SU-DHL-6 (cell line): Measurements from ENCODE around the gene SEMA6D.

Source experiments
- H2AFZ ChIP-seq: fragments of 200-600 bp; sonication (generic); 2 replicates; pipeline ENCODE4 v1.6.1; 2014; ENCODE audit warnings: low read depth, mild to moderate bottlenecking, moderate library complexity, mixed read lengths, antibody characterized with exemption, low read length; ENCODE audit not compliant: severe bottlenecking
- H3F3A ChIP-seq: fragments of 200-600 bp; shearing (Covaris generic); 2 replicates; pipeline ENCODE4 v1.6.0; 2016; ENCODE audit warnings: antibody characterized with exemption, mild to moderate bottlenecking; ENCODE audit not compliant: insufficient read depth
- H3K27ac ChIP-seq: fragments of 200-600 bp; sonication (generic); 2 replicates; pipeline ENCODE4 v1.5.1; 2016; ENCODE audit warnings: low read depth, mild to moderate bottlenecking, low read length, moderate library complexity, mixed read lengths
- H3K27me3 ChIP-seq: fragments of 200-600 bp; sonication (generic), shearing (Covaris generic); 2 replicates; pipeline ENCODE4 v1.6.0; 2014; ENCODE audit warnings: mild to moderate bottlenecking, low read length
- H3K36me3 ChIP-seq: fragments of 200-600 bp; sonication (generic); 2 replicates; pipeline ENCODE4 v1.6.1; 2014; ENCODE audit warnings: mild to moderate bottlenecking, low read length, mixed read lengths
- H3K4me2 ChIP-seq: fragments of 300-600, 200-600 bp; shearing (Covaris generic), sonication (generic); 2 replicates; pipeline ENCODE4 v1.6.0; 2014; ENCODE audit warnings: low read length, low read depth, mild to moderate bottlenecking; ENCODE audit not compliant: poor library complexity, severe bottlenecking
- H3K4me3 ChIP-seq: fragments of 200-600 bp; sonication (generic); 2 replicates; pipeline ENCODE4 v1.5.1; 2014; ENCODE audit warnings: antibody characterized with exemption, low read length, mild to moderate bottlenecking, mixed read lengths; ENCODE audit not compliant: insufficient read depth, poor library complexity, severe bottlenecking
- H3K79me2 ChIP-seq: fragments of 200-600 bp; sonication (generic); 2 replicates; pipeline ENCODE4 v1.6.1; 2014; ENCODE audit warnings: mild to moderate bottlenecking, low read length, moderate library complexity; ENCODE audit not compliant: insufficient read depth
- H3K9ac ChIP-seq: fragments of 200-600 bp; sonication (generic); 2 replicates; pipeline ENCODE4 v1.7.0; 2014; ENCODE audit warnings: mild to moderate bottlenecking, low read length
- H3K9me2 ChIP-seq: fragments of 200-600 bp; sonication (generic); replicated peaks from 2 replicates; pipeline ENCODE4 v1.6.1; 2014; ENCODE audit warnings: low read length; ENCODE audit not compliant: insufficient read depth
- H3K9me3 ChIP-seq: fragments of 200-600 bp; sonication (generic); 2 replicates; pipeline ENCODE4 v1.6.1; 2014; ENCODE audit warnings: low read length, mixed read lengths; ENCODE audit not compliant: insufficient read depth
- H4K20me1 ChIP-seq: fragments of 200-600 bp; sonication (generic); 2 replicates; pipeline ENCODE4 v1.6.1; 2014; ENCODE audit warnings: low read depth, mild to moderate bottlenecking, antibody characterized with exemption, low read length, moderate library complexity, mixed read lengths
- EZH2phosphoT487 ChIP-seq: fragments of 200-600 bp; sonication (generic), shearing (Covaris generic); conservative IDR thresholded peaks from 2 replicates; pipeline ENCODE4 v1.6.1; 2018; ENCODE audit warnings: mild to moderate bottlenecking, antibody characterized with exemption, low read length, moderate library complexity, mixed read lengths
- TF ChIP-seq, protein P1 (sequence below): fragments of 200-600 bp; sonication (generic); IDR thresholded peaks from one replicate; pipeline ENCODE4 v1.5.1; 2017; ENCODE audit warnings: antibody characterized with exemption, mild to moderate bottlenecking, low read length, moderate library complexity; ENCODE audit not compliant: insufficient read depth, poor library complexity, severe bottlenecking

SEMA6D gene

GRCh38 chr15:47727137-47727536 lies 9.8 kb downstream of the SEMA6D start:
- Histone ChIP-seq H3K27ac (no peak overlapping the region), H3K4me3 (no peak overlapping the region), H4K20me1 (no peaks in the 10 kb centered on the region), H3K36me3 (no peaks in the 10 kb centered on the region), H3K79me2 (no peaks in the 10 kb centered on the region), H3K27me3 (no peaks in the 10 kb centered on the region), H3K9me3 (no peaks in the 10 kb centered on the region), H3F3A (no peaks in the 10 kb centered on the region), H3K9me2 (no peaks in the 10 kb centered on the region), H2AFZ (no peak overlapping the region), H3K4me2 (no peak overlapping the region), H3K9ac (no peak overlapping the region)
- no peak for TF ChIP-seq EZH2phosphoT487
- TF ChIP-seq, protein P1, sequence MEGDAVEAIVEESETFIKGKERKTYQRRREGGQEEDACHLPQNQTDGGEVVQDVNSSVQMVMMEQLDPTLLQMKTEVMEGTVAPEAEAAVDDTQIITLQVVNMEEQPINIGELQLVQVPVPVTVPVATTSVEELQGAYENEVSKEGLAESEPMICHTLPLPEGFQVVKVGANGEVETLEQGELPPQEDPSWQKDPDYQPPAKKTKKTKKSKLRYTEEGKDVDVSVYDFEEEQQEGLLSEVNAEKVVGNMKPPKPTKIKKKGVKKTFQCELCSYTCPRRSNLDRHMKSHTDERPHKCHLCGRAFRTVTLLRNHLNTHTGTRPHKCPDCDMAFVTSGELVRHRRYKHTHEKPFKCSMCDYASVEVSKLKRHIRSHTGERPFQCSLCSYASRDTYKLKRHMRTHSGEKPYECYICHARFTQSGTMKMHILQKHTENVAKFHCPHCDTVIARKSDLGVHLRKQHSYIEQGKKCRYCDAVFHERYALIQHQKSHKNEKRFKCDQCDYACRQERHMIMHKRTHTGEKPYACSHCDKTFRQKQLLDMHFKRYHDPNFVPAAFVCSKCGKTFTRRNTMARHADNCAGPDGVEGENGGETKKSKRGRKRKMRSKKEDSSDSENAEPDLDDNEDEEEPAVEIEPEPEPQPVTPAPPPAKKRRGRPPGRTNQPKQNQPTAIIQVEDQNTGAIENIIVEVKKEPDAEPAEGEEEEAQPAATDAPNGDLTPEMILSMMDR, result no peak

- H3K36me3 ChIP-seq, result no peaks in the 10 kb centered on the region
- no peaks in the 10 kb centered on the region for H3K9me3 ChIP-seq
- no peak overlapping the region for H3K27ac ChIP-seq
- H3K4me3 ChIP-seq, result no peak overlapping the region
- no peaks in the 10 kb centered on the region for H3K27me3 ChIP-seq
- H3K79me2 ChIP-seq, result no peaks in the 10 kb centered on the region
- H3F3A ChIP-seq, result no peaks in the 10 kb centered on the region
- no peaks in the 10 kb centered on the region for H3K9me2 ChIP-seq
- H3K9ac ChIP-seq, result no peak overlapping the region
- H4K20me1 ChIP-seq, result no peaks in the 10 kb centered on the region
- TF ChIP-seq, protein P1, result no peak
- no peak for TF ChIP-seq EZH2phosphoT487
- no peak overlapping the region for H3K4me2 ChIP-seq
- H2AFZ ChIP-seq, result no peak overlapping the region
These were observed 10.4 kb downstream of the SEMA6D start for GRCh38 chr15:47727676-47728075.

DNA sequence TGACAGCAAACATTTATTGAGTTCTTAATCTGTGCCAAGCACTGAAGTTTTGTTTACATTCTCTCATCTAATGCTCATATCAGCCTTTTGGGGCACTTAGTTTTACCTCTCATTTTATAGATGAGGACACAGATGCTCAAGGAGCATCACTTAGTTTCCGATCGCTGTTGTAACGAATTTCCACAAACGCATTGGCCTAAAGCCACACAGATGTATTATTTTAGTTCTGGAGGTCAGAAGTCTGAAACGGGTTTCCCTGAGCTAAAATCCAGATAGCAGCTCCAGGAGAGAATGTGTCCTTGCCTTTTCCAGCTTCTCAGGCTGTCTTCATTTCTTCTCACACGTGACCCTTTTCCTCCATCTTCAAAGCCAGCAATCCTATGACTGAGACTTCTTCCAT lies 11.1 kb downstream of the SEMA6D start:
- no peaks in the 10 kb centered on the region for H3K9me3 ChIP-seq
- TF ChIP-seq, protein P1, result no peak
- no peak for TF ChIP-seq EZH2phosphoT487
- no peaks in the 10 kb centered on the region for H3K27me3 ChIP-seq
- H3K4me2 ChIP-seq, result no peak overlapping the region
- no peak overlapping the region for H2AFZ ChIP-seq
- H3K9me2 ChIP-seq, result no peaks in the 10 kb centered on the region
- H3F3A ChIP-seq, result no peaks in the 10 kb centered on the region
- H3K4me3 ChIP-seq, result no peak overlapping the region
- no peaks in the 10 kb centered on the region for H4K20me1 ChIP-seq
- H3K79me2 ChIP-seq, result no peaks in the 10 kb centered on the region
- no peaks in the 10 kb centered on the region for H3K36me3 ChIP-seq
- H3K9ac ChIP-seq, result no peak overlapping the region
- H3K27ac ChIP-seq, result no peak overlapping the region
